Skin epidermis (tissue), 12 donors: ENCODE results near the gene DNM3.
A peak's percentile ranks its signal among the peaks of the same experiment; 100 is the strongest.

Experiments used
- H3K27ac ChIP-seq, 21 experiments: fragments of 200-600 bp; sonication (generic) in 11 of 21; one replicate each; pipeline ENCODE4 v1.5.0; 2020; ENCODE audit warnings: mild to moderate bottlenecking in 3 of 21, inconsistent platforms in 2 of 21, moderate library complexity in 2 of 21
- H3K4me3 ChIP-seq, 7 experiments: fragments of 200-600 bp; sonication (generic) in 2 of 7; one replicate each; pipeline ENCODE4 v1.5.0; 2020; ENCODE audit warnings: inconsistent platforms in 2 of 7, mild to moderate bottlenecking in 2 of 7, moderate library complexity in 1 of 7

DNM3 gene

GRCh38 chr1:171816300-171816901, 24.9 kb upstream of the DNM3 start:
- Histone ChIP-seq H3K27ac (peak overlapping the region in 2 of 21 experiments; percentile 50 to 61), H3K4me3 (no peak overlapping the region)

DNA sequence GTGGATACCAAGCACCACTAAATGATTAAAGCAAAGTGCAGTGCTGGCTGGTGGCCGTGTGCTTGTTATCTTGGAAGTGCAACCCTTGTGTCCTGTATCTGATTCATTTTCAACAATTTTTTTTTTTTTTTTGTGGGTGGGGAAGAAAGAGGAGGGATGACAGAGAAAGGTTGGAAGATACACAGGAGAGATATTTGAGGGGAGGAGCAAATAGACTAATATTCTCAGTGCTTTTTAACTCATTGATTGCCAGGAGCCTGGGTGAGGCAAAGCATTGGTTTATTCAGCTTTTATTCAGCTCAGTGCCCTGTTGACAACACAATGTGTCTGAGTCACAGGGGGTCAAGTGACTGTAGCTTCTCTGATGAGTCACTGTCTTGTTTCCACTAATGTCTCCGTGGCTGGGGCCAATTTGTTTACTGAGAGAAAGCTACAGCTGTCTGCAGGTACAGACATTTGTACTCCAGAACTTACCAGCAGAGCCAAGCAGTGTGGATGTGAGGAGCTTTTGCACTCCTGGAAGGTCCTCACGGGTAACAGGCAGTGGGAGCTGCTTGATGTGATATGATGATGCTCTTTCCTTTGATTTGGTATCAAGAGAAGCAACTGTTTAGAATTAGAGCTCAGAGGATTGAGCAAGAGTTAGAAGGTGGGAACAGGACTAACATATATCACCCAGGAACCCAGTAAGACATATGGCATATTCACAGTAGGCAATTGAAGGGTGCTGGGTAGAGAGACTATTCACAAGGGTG, 23.6 kb upstream of the DNM3 start:
- H3K27ac ChIP-seq: peak overlapping the region in 11 of 21 experiments; percentile 2 to 61 (median 30)
- H3K4me3 ChIP-seq: no peak overlapping the region

DNA sequence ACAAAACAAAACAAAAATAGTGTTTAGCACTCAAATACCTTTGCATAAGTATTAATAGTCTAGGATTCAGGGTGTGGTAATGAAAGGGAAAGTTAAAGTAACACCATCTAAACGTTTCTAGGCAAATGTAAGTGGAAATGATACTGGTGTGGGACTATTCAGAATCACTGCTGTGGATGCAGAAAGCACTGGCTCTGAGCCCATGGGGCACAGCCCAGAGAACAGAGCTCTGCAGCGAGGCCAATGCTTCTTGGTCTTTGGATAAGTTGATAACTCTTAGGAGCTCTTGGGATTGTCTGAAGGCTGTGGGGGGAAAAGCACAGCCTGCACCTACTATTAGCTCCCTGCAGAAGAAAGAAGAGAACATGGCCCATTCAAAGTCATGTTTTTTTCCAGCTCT, 21.4 kb upstream of the DNM3 start:
- no peak overlapping the region for H3K4me3 ChIP-seq
- H3K27ac ChIP-seq: no peak overlapping the region

DNA sequence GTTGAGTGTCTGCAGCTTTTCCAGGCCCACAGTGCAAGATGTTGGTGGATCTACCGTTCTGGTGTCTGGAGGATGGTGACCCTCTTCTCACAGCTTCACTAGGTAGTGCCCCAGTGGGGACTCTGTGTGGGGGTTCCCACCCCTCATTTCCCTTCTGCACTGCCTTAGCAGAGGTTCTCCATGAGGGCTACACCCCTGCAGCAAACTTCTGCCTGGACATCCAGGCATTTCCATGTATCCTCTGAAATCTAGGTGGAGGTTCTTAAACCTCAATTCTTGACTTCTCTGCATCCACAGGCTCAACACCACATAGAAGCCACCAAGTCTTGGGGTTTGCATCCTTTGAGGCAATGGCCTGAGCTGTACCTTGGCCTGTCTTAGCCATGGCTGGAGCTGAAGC, 14.3 kb upstream of the DNM3 start:
- Histone ChIP-seq H3K4me3 (no peak overlapping the region), H3K27ac (no peak overlapping the region)

GRCh38 chr1:171828794-171829193, 12.5 kb upstream of the DNM3 start:
- no peak overlapping the region for H3K27ac ChIP-seq
- H3K4me3 ChIP-seq: no peak overlapping the region

DNA sequence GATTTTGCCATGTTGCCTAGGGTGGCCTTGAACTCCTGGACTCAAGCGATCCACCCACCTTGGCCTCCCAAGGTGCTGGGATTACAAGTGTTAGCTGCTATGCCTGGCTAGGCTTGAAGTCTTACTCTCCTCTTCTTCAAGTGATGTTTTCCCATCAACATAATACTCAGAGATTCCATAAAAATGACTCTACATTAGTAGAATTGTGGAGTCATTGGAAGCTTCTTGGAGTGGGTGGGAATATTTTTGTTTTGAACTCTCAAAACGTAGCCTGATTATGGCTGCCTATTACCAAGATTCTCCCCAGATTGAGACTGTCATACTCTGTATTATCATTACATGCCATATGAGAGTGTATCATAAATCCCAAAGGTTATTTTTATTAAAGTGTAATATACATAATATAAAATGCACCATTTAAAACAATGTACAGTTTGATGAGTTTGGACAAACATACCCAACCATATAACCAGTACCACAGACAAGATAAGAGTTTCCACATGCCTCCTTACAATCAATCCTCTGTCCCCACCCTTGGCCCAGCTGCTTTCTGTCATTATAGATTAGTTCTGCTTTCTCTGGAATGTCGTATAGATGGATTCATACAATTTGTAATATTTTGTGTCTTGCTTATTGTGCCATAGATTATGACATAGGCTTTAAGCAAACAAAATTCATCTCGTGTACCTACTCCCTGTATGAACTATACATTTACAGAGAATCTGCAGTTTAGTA, 8.0 kb upstream of the DNM3 start:
- Histone ChIP-seq H3K27ac (no peak overlapping the region), H3K4me3 (no peak overlapping the region)

GRCh38 chr1:171834821-171835220, 6.5 kb upstream of the DNM3 start:
- H3K27ac ChIP-seq: no peak overlapping the region
- H3K4me3 ChIP-seq: no peak overlapping the region

DNA sequence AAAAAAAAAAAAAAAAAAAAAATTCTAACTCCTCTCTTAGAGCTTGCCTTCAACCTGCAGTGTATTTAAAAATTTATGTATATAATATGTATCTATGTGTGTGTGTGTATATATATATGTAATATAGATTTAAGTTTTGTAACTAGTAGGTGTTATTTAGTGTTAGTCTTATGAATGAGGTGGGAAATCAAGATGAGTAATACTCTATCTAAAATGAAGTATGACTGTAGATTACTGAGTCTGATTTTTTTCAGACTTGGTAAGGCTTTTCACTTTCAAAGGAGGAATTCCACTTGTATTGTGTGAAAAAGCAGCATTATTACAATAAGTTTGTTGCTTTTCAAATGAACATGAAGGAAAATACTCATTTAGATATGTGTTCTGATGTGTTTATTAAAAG, 5.4 kb upstream of the DNM3 start:
- Histone ChIP-seq H3K4me3 (no peak overlapping the region), H3K27ac (no peak overlapping the region)

- H3K27ac ChIP-seq: peak overlapping the region in 14 of 21 experiments; percentile 5 to 81 (median 52)
These were observed 848 bp downstream of the DNM3 start for GRCh38 chr1:171841931-171842761.

GRCh38 chr1:171844381-171844780, 3.1 kb downstream of the DNM3 start:
- Histone ChIP-seq H3K4me3 (no peak overlapping the region), H3K27ac (no peak overlapping the region)

More at GRCh38 chr1:171841931-171842761, 848 bp downstream of the DNM3 start:
- H3K4me3 ChIP-seq: peak overlapping the region; percentile 47 to 75 (median 70)

DNA sequence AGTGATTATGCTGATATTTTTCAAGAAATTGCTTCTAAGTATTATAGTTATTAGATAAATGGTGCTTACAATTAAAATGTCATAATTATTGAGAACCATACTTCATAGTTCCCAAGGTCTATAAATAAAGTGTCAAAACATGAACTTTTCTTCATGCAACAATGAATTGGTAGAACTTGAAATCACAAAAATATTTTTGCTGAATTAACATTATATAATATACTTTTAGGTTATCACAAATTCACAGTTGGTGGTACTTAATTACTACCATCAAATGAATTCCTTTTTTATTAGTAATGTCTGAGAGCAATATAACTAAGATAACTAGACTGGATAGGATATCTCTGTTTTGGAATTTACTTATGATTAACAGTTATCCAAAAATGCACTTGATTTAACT, 4.7 kb downstream of the DNM3 start:
- no peak overlapping the region for H3K4me3 ChIP-seq

DNA sequence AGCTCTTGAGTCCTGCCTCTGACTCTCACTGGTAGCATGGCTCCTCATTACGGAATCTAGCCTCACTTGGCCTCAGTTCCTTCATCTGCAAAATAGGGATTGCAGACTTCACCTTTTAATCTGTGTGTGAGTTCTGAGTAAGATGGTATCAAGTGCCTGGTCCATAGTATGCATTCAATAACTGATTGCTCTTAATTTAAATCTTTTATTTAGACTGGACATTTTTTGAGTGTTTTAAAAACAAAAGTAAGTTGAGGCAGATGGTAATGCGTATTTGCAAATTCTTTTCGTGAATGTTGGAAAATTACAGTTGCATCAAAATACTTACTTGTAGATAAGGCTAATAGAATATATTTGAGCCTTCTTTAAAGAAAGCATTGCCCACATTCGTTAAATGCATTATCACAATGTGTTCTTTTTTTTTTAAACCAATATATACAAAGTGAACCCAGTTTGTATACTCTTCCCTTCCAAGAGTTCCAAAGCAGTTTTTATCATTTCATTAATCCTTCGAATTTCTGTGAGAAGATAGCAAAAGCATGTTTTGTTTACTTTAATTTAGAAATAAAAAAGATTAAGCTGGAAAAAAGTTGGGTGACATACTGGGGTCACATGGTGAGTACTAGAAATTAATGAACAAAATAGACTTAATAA, 8.1 kb downstream of the DNM3 start:
- Histone ChIP-seq H3K27ac (no peak overlapping the region), H3K4me3 (no peak overlapping the region)

More for the DNA sequence above, 4.7 kb downstream of the DNM3 start:
- H3K27ac ChIP-seq: no peak overlapping the region

- Histone ChIP-seq H3K4me3 (no peak overlapping the region), H3K27ac (no peak overlapping the region)
These were observed 9.5 kb downstream of the DNM3 start for GRCh38 chr1:171850651-171851350.

GRCh38 chr1:171852272-171852671, 11.0 kb downstream of the DNM3 start:
- no peak overlapping the region for H3K4me3 ChIP-seq

DNA sequence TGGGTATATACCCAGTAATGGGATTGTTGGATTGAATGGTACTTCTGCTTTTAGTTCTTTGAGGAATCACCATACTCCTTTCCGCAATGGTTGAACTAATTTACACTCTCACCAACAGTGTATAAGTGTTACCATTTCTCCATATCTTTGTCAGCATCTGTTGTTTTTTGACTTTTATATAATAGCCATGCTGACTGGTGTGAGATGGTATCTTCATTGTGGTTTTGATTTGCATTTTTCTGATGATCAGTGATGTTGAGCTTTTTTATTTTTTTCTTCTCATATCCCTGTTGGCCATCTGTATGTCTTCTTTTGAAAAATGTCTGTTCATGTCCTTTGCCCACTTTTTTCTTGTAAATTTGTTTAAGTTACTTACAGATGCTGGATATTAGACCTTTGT, 14.1 kb downstream of the DNM3 start:
- H3K4me3 ChIP-seq: no peak overlapping the region

More at GRCh38 chr1:171852272-171852671, 11.0 kb downstream of the DNM3 start:
- no peak overlapping the region for H3K27ac ChIP-seq

GRCh38 chr1:171858696-171859095, 17.4 kb downstream of the DNM3 start:
- no peak overlapping the region for H3K4me3 ChIP-seq
- no peak overlapping the region for H3K27ac ChIP-seq

More for the DNA sequence above, 14.1 kb downstream of the DNM3 start:
- H3K27ac ChIP-seq: no peak overlapping the region

- H3K27ac ChIP-seq: no peak overlapping the region
These were observed 19.4 kb downstream of the DNM3 start for GRCh38 chr1:171860696-171861095.

GRCh38 chr1:171863531-171863930, 22.2 kb downstream of the DNM3 start:
- Histone ChIP-seq H3K4me3 (no peak overlapping the region), H3K27ac (no peak overlapping the region)

More at GRCh38 chr1:171860696-171861095, 19.4 kb downstream of the DNM3 start:
- H3K4me3 ChIP-seq: no peak overlapping the region

GRCh38 chr1:171864308-171864707, 23.0 kb downstream of the DNM3 start:
- no peak overlapping the region for H3K27ac ChIP-seq
- H3K4me3 ChIP-seq: no peak overlapping the region
